MCF 10A (cell line): Measurements from ENCODE around the gene HSP90AB1. TPM values are rescaled to one million over a fixed set of nuclear protein-coding genes. Genes with fewer than 3 reads are reported as not detected.

Experiments used
- BruUV-seq: library from RNA; stranded (reverse); fragments of 400-500 nt; replicated peaks from 2 replicates; lab custom pipeline; 2021; lab: Mats Ljungman, UMichigan
- CTCF ChIA-PET: fragments of 300-600 bp; sonication (Branson Sonifier 250); formaldehyde crosslinking; extraction: SDS; loops from one replicate; lab custom pipeline; 2021; ENCODE audit warnings: antibody characterized with exemption, inconsistent platforms; lab: Yijun Ruan, JAX
- POLR2A ChIA-PET: fragments of 300-600, 350-650 bp; sonication (Branson Sonifier 250); formaldehyde crosslinking; extraction: SDS; loops from one replicate; lab custom pipeline; 2020; ENCODE audit warnings: antibody characterized with exemption, inconsistent platforms; lab: Yijun Ruan, JAX
- DNase-seq: peaks from one replicate; pipeline ENCODE4 v3.0.0-alpha.2; 2018; ENCODE audit not compliant: unreplicated experiment
- H3K27ac Mint-ChIP-seq: one replicate; pipeline ENCODE4 v1.8.0; 2022; ENCODE audit warnings: mild to moderate bottlenecking, low read depth, mixed read lengths; ENCODE audit not compliant: unreplicated experiment
- H3K27me3 Mint-ChIP-seq: one replicate; pipeline ENCODE4 v1.8.0; 2022; ENCODE audit warnings: mixed read lengths; ENCODE audit not compliant: insufficient read depth, unreplicated experiment
- H3K36me3 Mint-ChIP-seq: one replicate; pipeline ENCODE4 v1.8.0; 2022; ENCODE audit warnings: mild to moderate bottlenecking, moderate library complexity, mixed read lengths; ENCODE audit not compliant: insufficient read depth, unreplicated experiment
- H3K4me1 Mint-ChIP-seq: one replicate; pipeline ENCODE4 v1.8.0; 2022; ENCODE audit warnings: mixed read lengths; ENCODE audit not compliant: insufficient read depth, unreplicated experiment
- H3K4me3 Mint-ChIP-seq: one replicate; pipeline ENCODE4 v1.8.0; 2022; ENCODE audit warnings: mild to moderate bottlenecking, moderate library complexity, mixed read lengths; ENCODE audit not compliant: unreplicated experiment
- H3K9me3 Mint-ChIP-seq: one replicate; pipeline ENCODE4 v1.8.0; 2022; ENCODE audit warnings: mixed read lengths; ENCODE audit not compliant: unreplicated experiment
- CTCF ChIP-seq: fragments of 200-600 bp; IDR thresholded peaks from one replicate; pipeline ENCODE4 v1.8.0; 2022; ENCODE audit warnings: antibody characterized with exemption, mild to moderate bottlenecking; ENCODE audit not compliant: unreplicated experiment
- intact Hi-C: fragments of 100-400 bp; cut with micrococcal nuclease; formaldehyde crosslinking; loops from 2 replicates; pipeline ENCODE4 v1.14.1; 2022
- total RNA-seq: library from RNA; stranded (reverse); gene quantifications from 2 replicates; pipeline ENCODE4 v1.2.3, GENCODE V29; 2022

The HSP90AB1 gene
- total RNA-seq, 1 experiment from 2014 or later, result 577 TPM

GRCh38 chr6:44255871-44256774 lies 9.2 kb downstream of the HSP90AB1 start:
- ChIA-PET POLR2A (interaction anchor here (0.7 to 3.0 kb wide), 20 partner anchors 9 to 620 kb away, joined by 3 to 121 read pairs (median 4); partner anchors contain the start of genes AARS2, HSP90AB1, MAD2L1BP and NFKBIE), CTCF (interaction anchor here (0.6 to 4.5 kb wide), 32 partner anchors 8 to 585 kb away, joined by 3 to 33 read pairs (median 4); partner anchors contain the start of genes AARS2, HSP90AB1 and SLC29A1)
- H3K27ac Mint-ChIP-seq, result peak overlapping the region; percentile 59
- intact Hi-C loops, result loop anchor here (1.0 kb wide), 1 partner anchor 10 kb away; no protein-coding TSS in a partner anchor
- H3K4me1 Mint-ChIP-seq, result peaks cover 56% of the 10 kb centered on the region
- H3K36me3 Mint-ChIP-seq, result peaks cover 64% of the 10 kb centered on the region
- no peak for DNase-seq
- TF ChIP-seq CTCF, result no peak
- H3K27me3 Mint-ChIP-seq, result no peaks in the 10 kb centered on the region
- no peaks in the 10 kb centered on the region for H3K9me3 Mint-ChIP-seq
- no TSS peak for BruUV-seq
- H3K4me3 Mint-ChIP-seq, result peak overlapping the region; percentile 84

- Mint-ChIP-seq H3K4me3 (peak overlapping the region; percentile 84), H3K9me3 (no peaks in the 10 kb centered on the region), H3K27ac (peak overlapping the region; percentile 57), H3K27me3 (no peaks in the 10 kb centered on the region), H3K4me1 (peaks cover 54% of the 10 kb centered on the region), H3K36me3 (peaks cover 58% of the 10 kb centered on the region)
- TF ChIP-seq CTCF, result no peak
- intact Hi-C loops, result loop anchor here (1.0 kb wide), 2 partner anchors 10 to 35 kb away; no protein-coding TSS in a partner anchor
- ChIA-PET POLR2A (interaction anchor here (0.5 to 3.0 kb wide), 20 partner anchors 9 to 1511 kb away, joined by 3 to 121 read pairs (median 4); partner anchors contain the start of genes AARS2, HSP90AB1, MAD2L1BP and NFKBIE), CTCF (interaction anchor here (0.6 to 4.5 kb wide), 33 partner anchors 9 to 484 kb away, joined by 3 to 33 read pairs (median 4); partner anchors contain the start of genes AARS2, HSP90AB1 and SLC29A1)
- no TSS peak for BruUV-seq
- no peak for DNase-seq
Measured at GRCh38 chr6:44256775-44257024, 9.8 kb downstream of the HSP90AB1 start.

DNA sequence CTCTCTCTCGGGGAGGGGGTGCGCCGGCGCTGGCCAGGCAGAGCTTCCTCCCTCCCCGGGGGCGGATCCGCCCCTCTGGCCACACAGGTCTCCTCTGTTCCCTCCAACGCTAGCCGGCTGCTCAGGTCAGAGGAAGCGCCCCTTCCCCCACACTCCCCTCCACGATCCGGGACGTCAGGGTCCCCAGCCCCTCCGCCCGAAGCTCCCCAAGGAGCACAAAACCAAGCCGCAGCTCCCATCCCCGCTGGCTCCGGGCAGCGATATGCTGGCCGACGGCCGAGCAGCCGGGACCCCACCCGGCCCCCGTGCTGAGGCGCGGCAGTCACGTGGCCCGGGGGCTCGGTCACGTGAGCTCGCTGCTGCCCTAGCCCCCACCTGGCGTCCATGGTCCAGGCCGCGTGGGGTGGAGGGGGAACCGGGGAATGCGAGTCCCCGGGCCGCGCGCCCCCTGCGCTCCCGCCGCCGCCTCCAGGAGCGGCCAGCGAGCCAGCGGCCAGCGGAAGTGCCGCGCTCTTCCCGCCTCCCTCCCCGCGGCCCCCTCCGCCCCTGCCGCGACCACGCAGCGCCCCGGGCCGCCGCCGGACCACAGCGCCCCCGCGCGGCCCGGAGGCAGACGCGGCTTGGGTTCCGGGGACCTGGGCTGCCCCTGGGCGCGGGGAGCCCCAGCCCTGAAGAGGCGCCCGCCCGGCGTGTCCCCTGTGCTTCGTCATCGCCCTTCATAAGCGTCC lies 10.3 kb downstream of the HSP90AB1 start, which contains the start of gene SLC35B2:
Gene SLC35B2, minus strand, starts transcription at position 504 of the 728 bp plus-strand sequence. Its CDS starts 118 bp downstream, at position 386.
- ChIA-PET POLR2A (interaction anchor here (0.5 to 3.0 kb wide), 19 partner anchors 8 to 1511 kb away, joined by 3 to 121 read pairs (median 4); partner anchors contain the start of genes AARS2, HSP90AB1, MAD2L1BP and NFKBIE), CTCF (interaction anchor here (0.6 to 4.5 kb wide), 31 partner anchors 9 to 480 kb away, joined by 3 to 33 read pairs (median 4); partner anchors contain the start of genes AARS2, HSP90AB1 and SLC29A1)
- Mint-ChIP-seq H3K27me3 (no peaks in the 10 kb centered on the region), H3K36me3 (peaks cover 53% of the 10 kb centered on the region), H3K4me3 (peak within 1 kb of the TSS; percentile 84), H3K4me1 (peaks cover 50% of the 10 kb centered on the region), H3K27ac (peak within 1 kb of the TSS; percentile 57), H3K9me3 (no peaks in the 10 kb centered on the region)
- BruUV-seq, result no TSS peak
- intact Hi-C loops, result loop anchor here (1.0 kb wide), 1 partner anchor 36 kb away; no protein-coding TSS in a partner anchor
- peak; percentile 78 for TF ChIP-seq CTCF
- peak; percentile 47 for DNase-seq
